GM12874 (cell line): ENCODE data around the gene GRK7.

Experiments used
- CTCF ChIP-seq: IDR thresholded peaks from 2 replicates; pipeline ENCODE4 v1.5.1; 2011; ENCODE audit warnings: low read depth, mild to moderate bottlenecking, control low read depth, low read length, moderate library complexity; ENCODE audit not compliant: insufficient read depth

GRK7 gene

GRCh38 chr3:141804447-141804777, 41.2 kb downstream of the GRK7 start:
- TF ChIP-seq CTCF, result no peak

DNA sequence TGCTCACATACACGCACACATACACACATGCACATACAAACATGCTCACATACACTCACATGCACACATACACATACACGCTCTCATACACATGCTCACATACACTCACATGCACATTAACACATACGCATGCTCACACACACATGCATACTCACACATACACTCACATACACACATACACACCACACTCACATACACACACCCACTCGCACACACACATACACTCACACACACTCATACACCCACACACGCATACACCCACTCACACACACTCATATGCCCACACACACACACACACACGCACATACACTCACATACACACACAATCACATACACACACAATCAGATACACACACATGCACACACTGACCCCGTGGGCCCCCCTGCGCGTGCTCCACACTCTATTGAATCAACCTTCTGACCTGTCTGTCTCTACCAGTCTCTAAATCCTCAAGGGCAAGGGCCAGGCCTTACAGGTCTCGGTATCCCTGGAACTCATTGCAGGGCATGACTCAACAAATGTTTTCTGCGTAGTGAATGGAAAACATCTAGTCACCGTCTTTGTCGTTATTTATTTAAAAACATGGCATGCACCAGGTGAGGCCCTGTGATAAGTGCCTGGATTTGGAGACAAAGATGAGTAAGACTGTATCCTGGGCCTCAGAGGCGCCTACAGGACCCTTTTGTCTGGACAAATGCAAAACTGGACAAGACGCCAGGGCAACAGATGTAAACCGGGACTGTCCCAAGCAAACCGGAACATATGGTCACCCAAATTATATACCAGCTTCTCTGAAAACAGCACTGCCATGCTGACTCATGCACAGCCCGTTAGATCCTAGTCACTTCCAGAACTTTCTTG, 41.8 kb downstream of the GRK7 start:
- no peak for TF ChIP-seq CTCF

DNA sequence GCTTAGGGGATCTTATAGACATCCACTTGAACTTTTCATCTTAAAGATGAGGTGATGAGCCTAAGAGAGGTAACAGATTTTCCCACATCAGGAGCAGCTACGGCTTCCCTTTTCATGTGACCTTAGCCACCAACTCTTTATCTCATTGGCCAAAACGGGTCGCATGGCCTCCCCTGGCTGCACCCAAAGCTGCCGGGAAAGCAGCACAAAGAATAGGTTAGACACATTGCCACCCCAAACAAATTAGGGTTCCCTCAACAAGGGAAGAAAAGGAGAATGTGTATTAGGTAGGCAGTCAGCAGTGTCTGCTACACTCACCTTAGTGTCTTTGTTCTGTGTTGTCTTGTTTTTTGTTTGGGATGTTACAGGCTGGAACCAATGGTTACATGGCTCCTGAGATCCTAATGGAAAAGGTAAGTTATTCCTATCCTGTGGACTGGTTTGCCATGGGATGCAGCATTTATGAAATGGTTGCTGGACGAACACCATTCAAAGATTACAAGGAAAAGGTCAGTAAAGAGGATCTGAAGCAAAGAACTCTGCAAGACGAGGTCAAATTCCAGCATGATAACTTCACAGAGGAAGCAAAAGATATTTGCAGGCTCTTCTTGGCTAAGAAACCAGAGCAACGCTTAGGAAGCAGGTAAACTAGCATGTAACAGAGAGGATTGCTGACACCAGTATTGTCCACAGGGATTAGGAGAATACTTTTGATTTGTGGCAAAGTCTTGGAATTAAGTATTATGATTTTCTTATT, 44.2 kb downstream of the GRK7 start:
- no peak for TF ChIP-seq CTCF

DNA sequence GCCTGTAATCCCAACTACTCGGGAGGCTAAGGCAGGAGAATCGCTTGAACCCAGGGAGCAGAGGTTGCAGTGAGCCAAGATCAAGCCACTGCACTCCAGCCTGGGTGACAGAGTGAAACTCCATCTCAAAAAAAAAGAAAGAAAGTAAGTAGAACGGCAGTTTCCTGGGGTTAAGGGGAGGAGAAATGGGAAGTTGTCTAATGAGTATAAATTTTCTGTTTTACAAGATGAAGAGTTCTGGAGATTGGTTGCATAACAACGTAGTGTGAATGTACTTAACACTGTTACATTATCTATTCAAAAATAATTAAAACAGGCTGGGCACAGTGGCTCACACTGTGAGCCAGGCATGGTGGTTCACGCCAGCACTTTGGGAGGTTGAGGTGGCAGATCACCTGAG, 45.4 kb downstream of the GRK7 start:
- TF ChIP-seq CTCF, result no peak

DNA sequence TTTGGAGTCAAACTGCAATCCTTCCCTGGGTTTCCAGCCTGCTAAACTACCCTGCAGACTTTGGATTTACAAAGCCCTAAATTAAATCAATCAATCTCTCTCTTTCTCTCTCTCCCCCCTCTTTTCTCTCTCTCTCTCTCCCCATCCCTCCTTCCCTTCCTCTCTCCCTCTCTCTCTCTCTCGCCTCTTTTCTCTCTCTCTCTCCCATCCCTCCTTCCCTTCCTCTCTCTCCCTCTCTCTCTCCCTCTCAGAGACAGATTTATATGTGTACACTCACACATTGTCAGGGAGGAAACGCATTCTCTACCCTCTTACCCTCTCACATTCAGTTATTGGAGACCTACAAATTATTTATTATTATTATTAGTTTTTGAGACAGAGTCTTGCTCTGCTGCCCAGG, 47.0 kb downstream of the GRK7 start:
- no peak for TF ChIP-seq CTCF

GRCh38 chr3:141811348-141811747, 48.1 kb downstream of the GRK7 start:
- no peak for TF ChIP-seq CTCF

- no peak for TF ChIP-seq CTCF
These were observed 48.9 kb downstream of the GRK7 start for GRCh38 chr3:141812084-141812483.
